PC-9 (cell line): ENCODE results near the gene CMIP. TPM values are rescaled to one million over a fixed set of nuclear protein-coding genes. Genes with fewer than 3 reads are reported as not detected.

ENCODE experiments used
- BruUV-seq: library from RNA; stranded (reverse); fragments of 400-500 nt; replicated peaks from 2 replicates; lab custom pipeline; 2021; lab: Mats Ljungman, UMichigan
- CTCF ChIA-PET: fragments of 300-600 bp; sonication (Branson Sonifier 250); formaldehyde crosslinking; loops from one replicate; lab custom pipeline; 2022; ENCODE audit warnings: antibody characterized with exemption; lab: Charles Lee
- POLR2A ChIA-PET: fragments of 300-600 bp; sonication (Branson Sonifier 250); formaldehyde crosslinking; loops from one replicate; lab custom pipeline; 2022; ENCODE audit warnings: antibody characterized with exemption; ENCODE audit not compliant: unreplicated experiment; lab: Charles Lee
- DNase-seq, 2 experiments: peaks; one replicate each; pipeline versions ENCODE4 v3.0.0 to v3.0.0-alpha.2; 2015 to 2022; ENCODE audit warnings: mixed read lengths in 1 of 2
- H2AFZ ChIP-seq: fragments of 200-600 bp; sonication (generic); 2 replicates; pipeline ENCODE4 v1.8.1; 2017; ENCODE audit warnings: antibody characterized with exemption
- H3F3A ChIP-seq: fragments of 200-600 bp; sonication (generic); 2 replicates; pipeline ENCODE4 v1.8.1; 2017; ENCODE audit warnings: antibody characterized with exemption, mild to moderate bottlenecking, low read depth; ENCODE audit not compliant: insufficient read depth
- H3K27ac ChIP-seq: fragments of 200-600 bp; sonication (generic); 2 replicates; pipeline ENCODE4 v1.6.1; 2016; ENCODE audit warnings: mixed run types
- H3K27me3 ChIP-seq: fragments of 200-600 bp; sonication (generic); 2 replicates; pipeline ENCODE4 v1.6.1; 2016; ENCODE audit warnings: low read depth, mixed run types; ENCODE audit not compliant: insufficient read depth
- H3K36me3 ChIP-seq: fragments of 200-600 bp; sonication (generic); 2 replicates; pipeline ENCODE4 v1.6.1; 2016; ENCODE audit warnings: low read depth, mixed run types
- H3K4me1 ChIP-seq: fragments of 200-600 bp; sonication (generic); replicated peaks from 2 replicates; pipeline ENCODE4 v1.6.1; 2016; ENCODE audit warnings: mixed run types; ENCODE audit not compliant: insufficient read depth
- H3K4me2 ChIP-seq: fragments of 200-600 bp; sonication (generic); 2 replicates; pipeline ENCODE4 v1.6.1; 2017; ENCODE audit warnings: mixed run types
- H3K4me3 ChIP-seq: fragments of 200-600 bp; sonication (generic); 2 replicates; pipeline ENCODE4 v1.6.1; 2016; ENCODE audit warnings: mixed run types
- H3K79me2 ChIP-seq: fragments of 200-600 bp; sonication (generic); 2 replicates; pipeline ENCODE4 v1.6.1; 2017; ENCODE audit warnings: low read depth, mixed run types
- H3K9me2 ChIP-seq: fragments of 200-600 bp; sonication (generic); 2 replicates; pipeline ENCODE4 v1.8.1; 2017; ENCODE audit warnings: mild to moderate bottlenecking; ENCODE audit not compliant: insufficient read depth
- H3K9me3 ChIP-seq: fragments of 200-600 bp; sonication (generic); 2 replicates; pipeline ENCODE4 v1.8.1; 2016; ENCODE audit warnings: low read depth; ENCODE audit not compliant: insufficient read depth
- H4K20me1 ChIP-seq: fragments of 200-600 bp; sonication (generic); 2 replicates; pipeline ENCODE4 v1.8.1; 2017; ENCODE audit not compliant: insufficient read depth
- EZH2 ChIP-seq: fragments of 200-600 bp; sonication (generic); IDR thresholded peaks from 2 replicates; pipeline ENCODE4 v1.8.0; 2017; ENCODE audit warnings: antibody characterized with exemption, low read depth
- intact Hi-C: fragments of 100-400 bp; cut with micrococcal nuclease; formaldehyde crosslinking; loops from one replicate; pipeline ENCODE4 v1.10.0; 2022; ENCODE audit not compliant: unreplicated experiment
- total RNA-seq: library from RNA; stranded (reverse); gene quantifications from 2 replicates; pipeline ENCODE4 v1.2.3, GENCODE V29; 2021
- TF ChIP-seq, protein P1 (sequence below): fragments of 200-600 bp; sonication (generic); conservative IDR thresholded peaks from 2 replicates; pipeline ENCODE4 v1.6.1; 2017; ENCODE audit warnings: mixed run types, antibody characterized with exemption, mild to moderate bottlenecking, moderate library complexity

The CMIP gene
- total RNA-seq, 1 experiment from 2014 or later: 96.6 TPM

DNA sequence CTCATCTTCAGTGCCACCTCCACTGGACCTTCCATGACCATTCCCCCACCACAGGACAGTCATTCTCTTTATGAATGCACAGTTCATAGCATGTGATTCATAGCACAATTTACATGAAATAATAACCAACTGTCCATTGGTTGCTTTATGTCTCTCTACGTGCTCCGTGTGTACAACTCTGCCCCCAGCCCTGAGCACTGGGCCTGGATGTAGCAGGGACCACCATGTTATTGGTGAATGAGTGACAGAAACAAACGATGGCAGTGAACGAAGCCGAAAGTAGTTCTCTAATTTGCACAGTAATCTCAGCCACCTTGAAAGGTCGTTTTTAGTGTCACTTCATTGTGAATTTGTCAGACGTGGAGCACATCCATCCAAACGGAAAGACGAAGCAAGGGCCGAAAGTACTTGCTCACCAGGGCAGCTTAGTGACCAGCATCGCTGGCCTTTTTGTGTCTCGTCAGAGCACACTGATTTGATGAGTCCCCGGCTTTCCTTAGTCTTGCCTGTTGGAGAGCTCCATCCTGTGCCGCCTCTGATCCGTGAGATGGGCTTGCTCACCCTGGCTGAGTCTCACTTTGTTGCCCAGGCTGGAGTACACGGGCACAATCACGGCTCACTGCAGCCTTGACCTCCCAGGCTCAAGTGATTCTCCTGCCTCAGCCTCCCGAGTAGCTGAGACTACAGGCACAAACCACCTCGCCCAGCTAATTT is 95.3 kb downstream of the CMIP start:
- H3K9me2 ChIP-seq: no peaks in the 10 kb centered on the region
- peaks cover 93% of the 10 kb centered on the region for H3K79me2 ChIP-seq
- peaks cover 35% of the 10 kb centered on the region for H4K20me1 ChIP-seq
- H3K27ac ChIP-seq: no peak overlapping the region
- intact Hi-C loops: no loop called here
- no TSS peak for BruUV-seq
- TF ChIP-seq, protein P1, sequence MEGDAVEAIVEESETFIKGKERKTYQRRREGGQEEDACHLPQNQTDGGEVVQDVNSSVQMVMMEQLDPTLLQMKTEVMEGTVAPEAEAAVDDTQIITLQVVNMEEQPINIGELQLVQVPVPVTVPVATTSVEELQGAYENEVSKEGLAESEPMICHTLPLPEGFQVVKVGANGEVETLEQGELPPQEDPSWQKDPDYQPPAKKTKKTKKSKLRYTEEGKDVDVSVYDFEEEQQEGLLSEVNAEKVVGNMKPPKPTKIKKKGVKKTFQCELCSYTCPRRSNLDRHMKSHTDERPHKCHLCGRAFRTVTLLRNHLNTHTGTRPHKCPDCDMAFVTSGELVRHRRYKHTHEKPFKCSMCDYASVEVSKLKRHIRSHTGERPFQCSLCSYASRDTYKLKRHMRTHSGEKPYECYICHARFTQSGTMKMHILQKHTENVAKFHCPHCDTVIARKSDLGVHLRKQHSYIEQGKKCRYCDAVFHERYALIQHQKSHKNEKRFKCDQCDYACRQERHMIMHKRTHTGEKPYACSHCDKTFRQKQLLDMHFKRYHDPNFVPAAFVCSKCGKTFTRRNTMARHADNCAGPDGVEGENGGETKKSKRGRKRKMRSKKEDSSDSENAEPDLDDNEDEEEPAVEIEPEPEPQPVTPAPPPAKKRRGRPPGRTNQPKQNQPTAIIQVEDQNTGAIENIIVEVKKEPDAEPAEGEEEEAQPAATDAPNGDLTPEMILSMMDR: no peak
- TF ChIP-seq EZH2: no peak
- H3K9me3 ChIP-seq: no peaks in the 10 kb centered on the region
- no peak overlapping the region for H3K4me3 ChIP-seq
- no peak overlapping the region for H2AFZ ChIP-seq
- DNase-seq: no peak
- 0 out of 2 replicates have a peak, but pooled peaks cover 9% of the 10 kb centered on the region for H3K36me3 ChIP-seq
- POLR2A ChIA-PET: interaction anchor here (0.6 kb wide), 2 partner anchors 12 to 13 kb away, joined by 3 to 6 read pairs; no protein-coding TSS in a partner anchor
- H3K27me3 ChIP-seq: no peaks in the 10 kb centered on the region
- H3K4me1 ChIP-seq: no peaks in the 10 kb centered on the region
- peaks cover 10% of the 10 kb centered on the region; the same call in 1 of the 2 replicates for H3F3A ChIP-seq
- no peak overlapping the region for H3K4me2 ChIP-seq
- CTCF ChIA-PET: no interaction called here

DNA sequence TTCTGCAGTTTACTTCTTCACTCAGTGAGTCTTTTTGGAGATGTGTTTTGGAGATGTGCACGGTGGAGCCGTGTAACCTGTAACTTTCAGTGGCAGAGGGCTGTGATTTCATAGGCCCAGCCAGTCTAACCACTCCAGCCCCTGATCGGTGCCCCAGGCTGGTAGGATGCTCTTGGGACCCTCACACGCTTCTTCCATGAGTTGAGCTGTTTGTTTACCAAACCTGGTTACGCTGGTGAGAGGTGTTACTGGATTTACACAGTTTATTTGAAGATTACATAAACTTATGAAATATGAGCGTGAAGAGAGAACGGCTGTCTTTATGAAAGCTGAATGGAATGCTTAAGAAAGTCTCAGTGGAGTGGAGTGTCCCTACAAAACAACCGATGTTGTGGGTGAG is 96.7 kb downstream of the CMIP start:
- H3K4me2 ChIP-seq: no peak overlapping the region
- H3K27me3 ChIP-seq: no peaks in the 10 kb centered on the region
- peaks cover 94% of the 10 kb centered on the region for H3K79me2 ChIP-seq
- H3K36me3 ChIP-seq: 0 out of 2 replicates have a peak, but pooled peaks cover 5% of the 10 kb centered on the region
- H3K27ac ChIP-seq: no peak overlapping the region
- no peaks in the 10 kb centered on the region for H3K9me2 ChIP-seq
- POLR2A ChIA-PET: no interaction called here
- DNase-seq: no peak
- H3K4me1 ChIP-seq: no peaks in the 10 kb centered on the region
- intact Hi-C loops: no loop called here
- H3K4me3 ChIP-seq: no peak overlapping the region
- BruUV-seq: no TSS peak
- H4K20me1 ChIP-seq: peaks cover 41% of the 10 kb centered on the region
- no peaks in the 10 kb centered on the region for H3K9me3 ChIP-seq
- CTCF ChIA-PET: no interaction called here
- peaks cover 8% of the 10 kb centered on the region; the same call in 1 of the 2 replicates for H3F3A ChIP-seq
- TF ChIP-seq, protein P1: no peak
- TF ChIP-seq EZH2: no peak
- no peak overlapping the region for H2AFZ ChIP-seq

DNA sequence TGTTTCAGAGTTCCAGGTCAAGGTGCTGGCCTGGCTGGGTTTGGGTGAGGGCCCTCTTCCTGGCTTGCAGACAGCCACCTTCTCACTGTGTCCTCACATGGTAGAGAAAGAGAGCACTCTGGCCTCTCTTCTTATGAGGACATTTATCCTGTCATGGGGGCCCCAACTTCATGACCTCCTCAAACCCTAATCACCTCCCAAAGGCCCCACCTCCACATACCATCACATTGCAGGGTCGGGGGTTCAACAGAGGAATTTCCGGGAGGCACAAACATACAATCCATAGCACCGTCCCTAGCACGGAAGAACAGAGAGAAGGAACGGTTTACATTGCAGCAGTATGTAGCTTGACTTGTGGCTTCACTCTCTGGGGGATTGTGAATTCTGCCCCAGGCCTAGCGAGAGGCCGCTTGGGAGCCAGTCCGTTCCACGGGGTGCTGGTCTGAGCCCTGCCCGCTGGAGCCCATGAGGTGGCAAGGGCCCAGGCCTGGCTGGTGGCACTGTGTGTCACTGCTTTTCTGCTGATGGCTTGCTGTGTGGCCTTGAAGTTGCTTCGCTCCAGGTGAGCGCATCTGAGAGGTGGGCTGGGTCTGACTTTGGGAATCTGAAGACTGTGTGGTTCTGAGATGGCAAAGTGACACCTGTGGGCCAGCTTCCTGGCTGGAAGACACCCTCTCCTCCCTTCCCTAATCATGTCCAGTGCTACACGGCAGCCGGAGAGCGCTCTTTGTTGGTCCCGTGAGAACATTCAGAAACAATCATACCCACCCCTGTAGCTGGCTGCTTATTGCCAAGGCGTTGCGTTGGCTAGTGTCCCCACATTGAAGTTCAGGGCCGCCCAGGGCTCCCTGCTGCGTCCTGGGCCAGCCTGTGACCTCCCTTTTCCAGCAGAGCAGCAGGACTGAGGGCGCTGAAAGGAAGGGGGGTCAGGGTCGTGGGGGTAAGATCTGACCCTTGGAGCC is 98.3 kb downstream of the CMIP start:
- Histone ChIP-seq H3K9me3 (no peaks in the 10 kb centered on the region), H3K4me3 (no peak overlapping the region), H3K4me2 (no peak overlapping the region), H3K36me3 (no peaks in the 10 kb centered on the region), H3F3A (peaks cover 7% of the 10 kb centered on the region; the same call in 1 of the 2 replicates), H2AFZ (no peak overlapping the region), H4K20me1 (peaks cover 37% of the 10 kb centered on the region), H3K27me3 (no peaks in the 10 kb centered on the region), H3K27ac (no peak overlapping the region), H3K9me2 (no peaks in the 10 kb centered on the region), H3K4me1 (no peaks in the 10 kb centered on the region), H3K79me2 (peaks cover 96% of the 10 kb centered on the region)
- intact Hi-C loops: no loop called here
- ChIA-PET CTCF (no interaction called here), POLR2A (no interaction called here)
- TF ChIP-seq, protein P1: no peak
- TF ChIP-seq EZH2: no peak
- no peak for DNase-seq
- BruUV-seq: no TSS peak
